Measurements from ENCODE around the gene MRPS12.

DNA sequence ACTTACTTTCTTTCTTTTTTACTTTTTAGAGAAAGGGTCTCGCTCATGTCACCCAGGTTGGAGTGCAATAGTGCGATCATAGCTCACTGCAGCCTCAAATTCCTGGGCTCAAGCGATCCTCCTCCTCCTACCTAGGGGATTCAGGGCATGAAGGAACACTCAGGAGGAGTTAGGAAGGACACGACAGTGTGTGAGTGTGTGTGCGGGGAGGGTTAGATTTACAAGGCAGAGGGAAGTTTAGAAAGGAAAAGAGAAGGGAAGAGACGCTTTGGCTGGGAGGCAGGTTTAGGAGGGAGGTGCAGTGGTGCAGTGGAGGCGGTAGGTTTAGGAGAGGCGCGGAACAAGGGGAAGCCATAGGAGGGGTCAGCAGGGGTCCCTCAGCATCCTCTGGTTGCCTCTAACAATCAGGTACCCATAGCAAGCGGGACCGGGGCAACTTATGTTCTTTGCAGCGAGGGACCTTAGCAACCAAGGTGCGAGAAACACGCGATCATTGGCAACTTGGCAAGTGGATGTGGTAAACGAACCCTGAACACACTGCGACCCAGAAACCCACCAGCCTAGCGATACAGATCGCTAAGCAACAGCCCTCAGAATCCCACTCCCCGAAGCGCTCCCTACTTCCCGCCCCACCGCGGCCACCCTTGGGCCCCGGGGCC, 31.8 kb upstream of the MRPS12 start:
- TF ChIP-seq, protein P1, sequence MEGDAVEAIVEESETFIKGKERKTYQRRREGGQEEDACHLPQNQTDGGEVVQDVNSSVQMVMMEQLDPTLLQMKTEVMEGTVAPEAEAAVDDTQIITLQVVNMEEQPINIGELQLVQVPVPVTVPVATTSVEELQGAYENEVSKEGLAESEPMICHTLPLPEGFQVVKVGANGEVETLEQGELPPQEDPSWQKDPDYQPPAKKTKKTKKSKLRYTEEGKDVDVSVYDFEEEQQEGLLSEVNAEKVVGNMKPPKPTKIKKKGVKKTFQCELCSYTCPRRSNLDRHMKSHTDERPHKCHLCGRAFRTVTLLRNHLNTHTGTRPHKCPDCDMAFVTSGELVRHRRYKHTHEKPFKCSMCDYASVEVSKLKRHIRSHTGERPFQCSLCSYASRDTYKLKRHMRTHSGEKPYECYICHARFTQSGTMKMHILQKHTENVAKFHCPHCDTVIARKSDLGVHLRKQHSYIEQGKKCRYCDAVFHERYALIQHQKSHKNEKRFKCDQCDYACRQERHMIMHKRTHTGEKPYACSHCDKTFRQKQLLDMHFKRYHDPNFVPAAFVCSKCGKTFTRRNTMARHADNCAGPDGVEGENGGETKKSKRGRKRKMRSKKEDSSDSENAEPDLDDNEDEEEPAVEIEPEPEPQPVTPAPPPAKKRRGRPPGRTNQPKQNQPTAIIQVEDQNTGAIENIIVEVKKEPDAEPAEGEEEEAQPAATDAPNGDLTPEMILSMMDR (IDR thresholded peaks at IDR 0.05): no peak
- TF ChIP-seq ZFX (IDR thresholded peaks at IDR 0.05; ENCODE audit: borderline replicate concordance): no peak

All from 22Rv1 (cell line).